Measurements from ENCODE around the gene SLC22A23. TPM values are rescaled to one million over a fixed set of nuclear protein-coding genes. Genes with fewer than 3 reads are reported as not detected.

Gene SLC22A23
- total RNA-seq, 2 experiments from 2014 or later: 0.37 to 0.39 TPM

DNA sequence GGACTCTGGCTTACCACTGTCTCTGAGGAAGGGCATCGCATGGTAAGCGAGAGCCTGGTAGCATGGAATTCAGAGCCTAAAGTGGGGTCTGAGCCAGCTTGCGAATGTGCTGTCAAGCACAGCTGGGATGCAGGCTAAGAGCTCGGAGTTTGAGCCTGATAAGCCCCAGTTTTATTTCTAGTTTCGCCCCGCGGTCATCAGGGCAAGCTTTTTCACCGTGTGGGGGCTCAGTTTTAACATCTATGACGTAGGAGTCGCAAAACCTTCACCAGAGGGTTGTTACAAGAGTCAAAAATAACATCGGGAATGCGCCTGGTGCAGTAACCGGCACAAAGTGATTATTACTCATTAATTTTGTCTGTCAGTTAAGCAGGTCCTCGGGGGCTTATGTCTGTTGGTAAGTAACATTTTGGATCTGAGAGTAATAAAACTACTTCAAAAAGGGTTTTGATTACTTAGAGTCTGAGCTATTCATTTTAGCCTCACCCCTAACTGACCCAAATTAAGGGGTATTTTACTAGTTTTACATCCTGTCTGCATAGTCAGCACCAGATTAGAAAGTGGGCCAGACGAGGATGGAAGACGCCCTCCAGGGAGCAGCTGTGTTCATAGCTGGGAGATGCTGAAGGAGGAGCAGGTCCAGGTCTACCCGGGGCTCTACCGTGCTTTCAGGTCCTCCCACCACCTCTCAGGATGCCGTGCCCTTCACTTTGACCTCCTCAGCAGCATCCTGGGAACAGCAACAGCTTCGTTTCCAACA is 29.7 kb downstream of the SLC22A23 start:
- DNase-seq (no peak), ATAC-seq (no peak)
- no peaks in the 10 kb centered on the region for H3K36me3 Mint-ChIP-seq (ENCODE audit: low read depth)
- no peaks in the 10 kb centered on the region for H3K4me1 Mint-ChIP-seq
- no peaks in the 10 kb centered on the region for H3K27me3 Mint-ChIP-seq
- no peaks in the 10 kb centered on the region for H3K9me3 Mint-ChIP-seq (ENCODE audit: low read depth)
- intact Hi-C loops (cut with DNase I, micrococcal nuclease): no loop called here
- ChIA-PET POLR2A (interaction anchor here (0.5 kb wide), 1 partner anchor 80 kb away, joined by 3 read pairs; no protein-coding TSS in a partner anchor), CTCF (interaction anchor here (0.8 kb wide), 1 partner anchor 14 kb away, joined by 3 read pairs; no protein-coding TSS in a partner anchor)
- H3K27ac Mint-ChIP-seq: no peak overlapping the region
- no peak overlapping the region for H3K4me3 Mint-ChIP-seq

DNA sequence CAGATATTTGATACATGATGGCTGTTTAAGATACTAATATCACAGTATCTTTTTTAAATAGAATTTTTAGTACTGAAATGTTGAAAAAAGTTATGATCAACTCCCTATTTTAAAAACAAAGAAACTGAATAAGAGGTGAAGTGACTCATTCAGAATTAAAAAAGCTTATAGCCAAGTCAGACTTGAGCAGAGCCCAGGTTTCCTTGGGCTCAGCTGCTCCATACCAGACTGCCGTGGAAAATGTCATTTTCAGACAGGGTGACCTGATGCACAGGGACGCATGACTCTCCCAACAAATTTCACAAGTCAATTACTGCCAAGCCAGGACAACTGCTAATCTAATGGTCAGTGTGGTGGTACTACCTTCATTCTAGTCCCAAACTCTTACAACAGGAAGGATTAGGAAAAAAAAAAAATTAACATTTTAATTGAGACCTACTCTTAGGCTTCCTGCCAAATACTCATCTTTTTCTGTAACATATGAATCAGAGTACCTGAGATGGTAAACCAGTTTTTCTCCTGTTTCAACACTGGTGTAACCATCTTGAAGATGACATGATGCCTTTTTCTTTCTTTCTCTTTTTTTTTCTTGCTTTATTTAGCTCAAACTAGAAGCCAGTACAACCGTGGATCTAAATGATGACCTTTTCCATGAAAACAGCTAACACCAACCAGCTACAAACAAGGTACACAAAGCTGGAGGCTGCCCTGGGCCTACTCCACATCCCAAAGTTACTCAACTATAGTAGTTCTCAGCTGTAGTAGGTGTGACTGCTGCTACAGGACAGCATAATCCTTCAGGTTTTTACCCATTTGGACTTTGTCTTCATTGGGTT is 30.5 kb downstream of the SLC22A23 start:
- Mint-ChIP-seq H3K27ac (no peak overlapping the region), H3K4me3 (no peak overlapping the region), H3K27me3 (no peaks in the 10 kb centered on the region), H3K36me3 (ENCODE audit: low read depth) (no peaks in the 10 kb centered on the region), H3K9me3 (ENCODE audit: low read depth) (no peaks in the 10 kb centered on the region), H3K4me1 (peaks cover 4% of the 10 kb centered on the region)
- POLR2A ChIA-PET: interaction anchor here (0.5 kb wide), 1 partner anchor 81 kb away, joined by 3 read pairs; no protein-coding TSS in a partner anchor
- intact Hi-C loops (cut with DNase I, micrococcal nuclease): no loop called here
- CTCF ChIA-PET: interaction anchor here (0.6 to 0.8 kb wide), 2 partner anchors 14 to 16 kb away, joined by 3 read pairs; no protein-coding TSS in a partner anchor
- DNase-seq (no peak), ATAC-seq (no peak)

DNA sequence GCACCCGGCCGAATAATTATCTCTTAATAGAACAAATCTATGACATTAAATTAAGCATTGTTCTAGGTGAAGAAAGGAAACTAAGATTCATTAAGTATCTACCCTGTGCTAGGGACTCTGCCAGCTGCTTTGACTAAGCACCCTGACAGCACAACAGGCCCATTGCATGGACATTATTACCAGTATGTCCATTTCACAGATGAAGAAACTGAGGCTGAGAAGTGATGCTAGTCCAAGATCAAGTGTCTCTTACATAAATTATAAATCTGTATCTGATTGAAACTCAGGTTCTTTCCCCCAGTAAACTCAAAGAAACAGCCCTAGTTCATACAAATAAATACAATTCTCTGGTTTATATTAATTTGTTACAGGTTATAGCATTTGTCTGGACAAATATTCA is 31.3 kb downstream of the SLC22A23 start:
- no peaks in the 10 kb centered on the region for H3K27me3 Mint-ChIP-seq
- ATAC-seq: no peak
- H3K4me3 Mint-ChIP-seq: no peak overlapping the region
- H3K4me1 Mint-ChIP-seq: peaks cover 4% of the 10 kb centered on the region
- DNase-seq: no peak
- no peak overlapping the region for H3K27ac Mint-ChIP-seq
- intact Hi-C loops (cut with DNase I, micrococcal nuclease): no loop called here
- no peaks in the 10 kb centered on the region for H3K36me3 Mint-ChIP-seq (ENCODE audit: low read depth)
- POLR2A ChIA-PET: no interaction called here
- H3K9me3 Mint-ChIP-seq (ENCODE audit: low read depth): no peaks in the 10 kb centered on the region
- CTCF ChIA-PET: interaction anchor here (0.6 kb wide), 1 partner anchor 15 kb away, joined by 3 read pairs; no protein-coding TSS in a partner anchor

DNA sequence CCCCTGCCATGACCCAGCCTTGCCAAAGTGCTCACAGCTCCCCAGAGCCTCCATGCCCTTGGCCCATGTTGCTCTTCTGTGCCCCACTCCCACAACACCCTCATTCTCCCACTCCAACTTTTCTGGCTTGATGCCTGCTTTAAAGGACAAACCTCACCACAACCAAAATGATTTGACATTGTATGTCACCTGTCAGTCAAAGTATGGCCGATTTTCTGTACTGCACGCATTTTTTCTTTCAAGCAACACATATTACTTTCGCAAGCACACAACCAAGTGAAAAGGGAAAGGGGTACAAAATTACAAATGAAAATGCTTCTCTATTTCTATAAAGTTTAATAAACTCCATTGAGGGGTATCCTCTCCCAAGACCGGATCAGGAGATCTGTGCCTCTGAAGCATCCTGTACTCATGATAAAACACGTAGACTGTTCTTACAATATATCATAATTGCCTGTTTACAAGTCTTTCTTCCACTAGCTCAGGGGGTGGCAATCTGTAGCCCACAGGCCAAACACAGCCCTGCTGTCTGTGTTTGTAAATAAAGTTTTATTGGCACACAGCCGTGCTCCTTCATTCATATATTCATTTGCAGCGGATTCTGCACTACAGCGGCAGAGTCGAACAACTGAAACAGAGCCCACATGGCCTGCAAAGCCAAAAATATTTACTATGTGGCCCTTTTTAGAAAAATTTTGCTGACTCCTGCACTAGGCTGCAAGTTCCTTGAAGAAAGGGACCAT is 32.5 kb downstream of the SLC22A23 start:
- intact Hi-C loops (cut with DNase I, micrococcal nuclease): no loop called here
- ChIA-PET POLR2A (no interaction called here), CTCF (interaction anchor here (0.8 kb wide), 1 partner anchor 12 kb away, joined by 3 read pairs; no protein-coding TSS in a partner anchor)
- no peak overlapping the region for H3K27ac Mint-ChIP-seq
- H3K9me3 Mint-ChIP-seq (ENCODE audit: low read depth): no peaks in the 10 kb centered on the region
- ATAC-seq (no peak), DNase-seq (no peak)
- no peak overlapping the region for H3K4me3 Mint-ChIP-seq
- no peaks in the 10 kb centered on the region for H3K36me3 Mint-ChIP-seq (ENCODE audit: low read depth)
- H3K27me3 Mint-ChIP-seq: no peaks in the 10 kb centered on the region
- H3K4me1 Mint-ChIP-seq: peaks cover 4% of the 10 kb centered on the region

GRCh38 chr6:3423439-3424184 is 33.2 kb downstream of the SLC22A23 start:
- no peak for ATAC-seq
- POLR2A ChIA-PET: no interaction called here
- no peaks in the 10 kb centered on the region for H3K9me3 Mint-ChIP-seq (ENCODE audit: low read depth)
- CTCF ChIA-PET: interaction anchor here (0.8 to 2.3 kb wide), 2 partner anchors 11 to 12 kb away, joined by 3 to 9 read pairs; no protein-coding TSS in a partner anchor
- peaks cover 4% of the 10 kb centered on the region for H3K4me1 Mint-ChIP-seq
- no peaks in the 10 kb centered on the region for H3K36me3 Mint-ChIP-seq (ENCODE audit: low read depth)
- no peak overlapping the region for H3K4me3 Mint-ChIP-seq
- H3K27me3 Mint-ChIP-seq: no peaks in the 10 kb centered on the region
- no peak overlapping the region for H3K27ac Mint-ChIP-seq
- no peak for DNase-seq
- intact Hi-C loops (cut with DNase I, micrococcal nuclease): no loop called here

DNA sequence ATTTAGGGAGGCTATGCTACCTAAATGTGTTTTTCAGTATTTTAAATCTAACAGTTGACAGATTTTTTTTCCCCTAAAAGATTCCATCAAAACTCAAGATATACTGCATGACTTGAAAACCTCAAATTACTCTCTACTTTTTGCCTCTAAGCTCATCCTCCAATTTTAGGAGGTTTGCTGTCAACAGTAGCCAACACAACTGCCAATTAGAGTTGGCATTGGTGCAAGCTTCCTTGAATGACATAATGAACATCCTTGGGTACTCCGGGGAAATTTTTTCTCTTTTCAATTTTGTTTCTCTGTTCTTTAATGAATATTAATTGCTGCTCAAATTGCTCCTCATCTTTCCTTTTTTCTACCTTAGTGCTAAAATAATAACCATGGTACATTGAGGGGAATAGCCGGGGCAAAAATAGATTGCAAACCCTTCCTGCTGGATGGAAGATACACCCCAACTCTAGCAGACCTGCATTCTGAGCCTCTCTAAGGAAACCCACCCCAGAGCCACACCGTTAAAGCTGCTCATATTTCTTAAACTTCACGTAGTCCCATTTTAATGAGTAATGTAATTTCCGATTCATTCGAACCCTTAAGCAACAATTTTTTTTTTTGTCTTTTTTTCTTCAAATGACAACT is 34.3 kb downstream of the SLC22A23 start:
- Mint-ChIP-seq H3K9me3 (ENCODE audit: low read depth) (no peaks in the 10 kb centered on the region), H3K36me3 (ENCODE audit: low read depth) (no peaks in the 10 kb centered on the region), H3K27me3 (no peaks in the 10 kb centered on the region), H3K4me3 (no peak overlapping the region), H3K27ac (no peak overlapping the region), H3K4me1 (peaks cover 4% of the 10 kb centered on the region)
- ChIA-PET CTCF (interaction anchor here (0.9 to 2.3 kb wide), 5 partner anchors 11 to 143 kb away, joined by 3 to 9 read pairs (median 4); no protein-coding TSS in a partner anchor), POLR2A (no interaction called here)
- DNase-seq (no peak), ATAC-seq (no peak)
- intact Hi-C loops (cut with DNase I, micrococcal nuclease): no loop called here

DNA sequence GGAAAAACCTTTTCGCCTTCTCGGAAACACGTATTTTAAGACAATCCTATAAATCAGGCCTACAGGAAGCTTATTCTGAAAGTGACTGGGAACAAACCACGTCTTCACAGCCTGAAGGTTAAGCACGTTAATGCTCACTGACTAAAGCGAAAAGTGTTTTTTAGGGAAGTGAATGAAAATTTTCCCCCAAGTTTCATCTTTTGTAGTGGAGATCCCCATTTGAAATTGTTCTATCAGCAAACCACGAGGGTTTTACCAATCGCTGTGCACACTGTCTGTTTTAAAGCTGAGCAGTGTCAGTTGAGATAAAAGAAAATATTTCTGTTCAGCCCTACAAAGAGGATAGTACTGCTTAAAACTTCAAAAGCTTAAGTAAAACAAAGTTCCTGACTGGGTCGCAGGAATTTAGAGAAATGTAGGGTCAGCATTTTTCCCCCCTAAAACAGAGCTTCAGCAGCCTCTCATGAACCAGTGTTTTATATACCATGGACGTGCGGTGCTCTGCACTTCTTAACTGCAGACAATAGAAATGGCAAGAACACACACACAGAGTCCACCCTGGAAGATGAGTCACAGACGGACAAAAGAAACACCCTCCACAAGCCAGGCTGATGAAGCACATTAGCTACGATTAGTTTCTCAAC is 34.9 kb downstream of the SLC22A23 start:
- Mint-ChIP-seq H3K27ac (no peak overlapping the region), H3K36me3 (ENCODE audit: low read depth) (no peaks in the 10 kb centered on the region), H3K4me3 (no peak overlapping the region), H3K9me3 (ENCODE audit: low read depth) (no peaks in the 10 kb centered on the region), H3K27me3 (no peaks in the 10 kb centered on the region), H3K4me1 (peaks cover 4% of the 10 kb centered on the region)
- POLR2A ChIA-PET: no interaction called here
- intact Hi-C loops (cut with DNase I, micrococcal nuclease): no loop called here
- ATAC-seq: no peak
- DNase-seq: no peak
- CTCF ChIA-PET: interaction anchor here (0.9 to 2.3 kb wide), 5 partner anchors 11 to 142 kb away, joined by 3 to 9 read pairs (median 4); no protein-coding TSS in a partner anchor

DNA sequence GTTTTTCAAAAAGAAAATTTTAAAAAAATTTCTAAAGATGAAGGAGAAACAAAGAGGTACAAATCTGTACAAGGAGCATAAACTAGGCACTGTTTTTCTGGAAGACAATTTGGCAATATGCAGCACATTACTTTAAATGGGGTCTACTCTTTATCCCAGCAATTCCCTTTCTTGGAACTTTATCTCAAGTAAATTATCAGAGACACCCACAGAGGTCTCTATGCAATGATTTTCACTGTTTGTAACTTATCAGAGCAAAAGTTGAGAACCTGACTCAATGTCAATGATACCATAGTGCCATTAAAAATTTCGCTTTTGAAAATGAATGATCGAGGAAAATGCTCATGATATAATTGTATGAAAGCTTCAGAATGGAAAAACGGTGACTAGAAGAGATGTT is 35.7 kb downstream of the SLC22A23 start:
- ChIA-PET POLR2A (no interaction called here), CTCF (interaction anchor here (0.6 to 2.3 kb wide), 2 partner anchors 10 to 145 kb away, joined by 3 to 9 read pairs; no protein-coding TSS in a partner anchor)
- intact Hi-C loops (cut with DNase I, micrococcal nuclease): no loop called here
- DNase-seq (no peak), ATAC-seq (no peak)
- Mint-ChIP-seq H3K36me3 (ENCODE audit: low read depth) (no peaks in the 10 kb centered on the region), H3K9me3 (ENCODE audit: low read depth) (no peaks in the 10 kb centered on the region), H3K27ac (no peak overlapping the region), H3K4me1 (peaks cover 4% of the 10 kb centered on the region), H3K27me3 (no peaks in the 10 kb centered on the region), H3K4me3 (no peak overlapping the region)

GRCh38 chr6:3419624-3420272 is 37.1 kb downstream of the SLC22A23 start:
- Mint-ChIP-seq H3K27ac (no peak overlapping the region), H3K27me3 (no peaks in the 10 kb centered on the region), H3K4me1 (peaks cover 8% of the 10 kb centered on the region), H3K9me3 (ENCODE audit: low read depth) (no peaks in the 10 kb centered on the region), H3K4me3 (no peak overlapping the region), H3K36me3 (ENCODE audit: low read depth) (no peaks in the 10 kb centered on the region)
- DNase-seq (no peak), ATAC-seq (peak; percentile 42)
- intact Hi-C loops (cut with DNase I, micrococcal nuclease): no loop called here
- ChIA-PET POLR2A (no interaction called here), CTCF (no interaction called here)
